OCI-LY7 (cell line): ENCODE results near the gene CARM1. TPM values are rescaled to one million over a fixed set of nuclear protein-coding genes. Genes with fewer than 3 reads are reported as not detected.

ENCODE experiments used
- BruUV-seq: library from RNA; stranded (reverse); fragments of 400-500 nt; replicated peaks from 2 replicates; lab custom pipeline; 2021; lab: Mats Ljungman, UMichigan
- CTCF ChIA-PET: fragments of 300-600 bp; sonication (Branson Sonifier 250); formaldehyde crosslinking; loops from one replicate; lab custom pipeline; 2022; ENCODE audit warnings: antibody characterized with exemption; ENCODE audit not compliant: unreplicated experiment; lab: Charles Lee
- POLR2A ChIA-PET: fragments of 300-600 bp; sonication (Branson Sonifier 250); formaldehyde crosslinking; loops from one replicate; lab custom pipeline; 2022; ENCODE audit warnings: antibody characterized with exemption; lab: Charles Lee
- DNase-seq: peaks from one replicate; pipeline ENCODE4 v3.0.0-alpha.2; 2015; ENCODE audit warnings: low spot score
- H2AFZ ChIP-seq: fragments of 200-600 bp; sonication (generic), shearing (Covaris generic); 2 replicates; pipeline ENCODE4 v1.6.1; 2014; ENCODE audit warnings: mild to moderate bottlenecking, antibody characterized with exemption, low read length, moderate library complexity
- H3K27ac ChIP-seq: fragments of 200-600 bp; sonication (generic); 2 replicates; pipeline ENCODE4 v1.5.1; 2014; ENCODE audit warnings: mixed run types, low read depth, mild to moderate bottlenecking, moderate library complexity, low read length, inconsistent platforms; ENCODE audit not compliant: poor library complexity, severe bottlenecking
- H3K36me3 ChIP-seq: fragments of 200-600 bp; sonication (generic); 2 replicates; pipeline ENCODE4 v1.6.1; 2014; ENCODE audit warnings: mild to moderate bottlenecking, antibody characterized with exemption, low read length, moderate library complexity, mixed read lengths; ENCODE audit not compliant: insufficient read depth
- H3K4me1 ChIP-seq: fragments of 200-600 bp; sonication (generic); 2 replicates; pipeline ENCODE4 v1.5.1; 2014; ENCODE audit warnings: mild to moderate bottlenecking, low read length; ENCODE audit not compliant: insufficient read depth, poor library complexity, severe bottlenecking
- H3K4me2 ChIP-seq: fragments of 200-600 bp; sonication (generic); 2 replicates; pipeline ENCODE4 v1.6.1; 2014; ENCODE audit warnings: mild to moderate bottlenecking, low read length
- H3K4me3 ChIP-seq: fragments of 200-600 bp; sonication (generic); 2 replicates; pipeline ENCODE4 v1.5.1; 2014; ENCODE audit warnings: mild to moderate bottlenecking, low read depth, low read length; ENCODE audit not compliant: poor library complexity, severe bottlenecking
- H3K79me2 ChIP-seq: fragments of 200-600 bp; sonication (generic); 2 replicates; pipeline ENCODE4 v1.6.1; 2016; ENCODE audit warnings: low read depth, mild to moderate bottlenecking, low read length, moderate library complexity, mixed read lengths; ENCODE audit not compliant: insufficient read depth
- H3K9me2 ChIP-seq: fragments of 200-600 bp; sonication (generic); 2 replicates; pipeline ENCODE4 v1.6.1; 2016; ENCODE audit warnings: mild to moderate bottlenecking, low read length, mixed read lengths; ENCODE audit not compliant: insufficient read depth
- H3K9me3 ChIP-seq: fragments of 200-600 bp; sonication (generic); 2 replicates; pipeline ENCODE4 v1.6.1; 2014; ENCODE audit warnings: mild to moderate bottlenecking, mixed run types, low read length, mixed read lengths
- H4K20me1 ChIP-seq: fragments of 200-600 bp; sonication (generic); 2 replicates; pipeline ENCODE4 v1.6.1; 2014; ENCODE audit warnings: mild to moderate bottlenecking, antibody characterized with exemption, low read length, moderate library complexity, mixed read lengths; ENCODE audit not compliant: insufficient read depth
- EZH2phosphoT487 ChIP-seq: fragments of 200-600 bp; sonication (generic); IDR thresholded peaks from 2 replicates; pipeline ENCODE4 v1.6.1; 2018; ENCODE audit warnings: low read depth, borderline replicate concordance, mild to moderate bottlenecking, mixed run types, antibody characterized with exemption, low read length, moderate library complexity, mixed read lengths
- intact Hi-C: fragments of 100-400 bp; cut with micrococcal nuclease; formaldehyde crosslinking; loops from one replicate; pipeline ENCODE4 v1.10.0; 2022; ENCODE audit not compliant: unreplicated experiment
- total RNA-seq, 2 experiments: library from RNA; depleted of rRNA in 1 of 2; stranded (reverse); fragments of >200 nt in 1 of 2; shearing (Covaris generic) in 1 of 2; gene quantifications; 2 replicates each; pipeline ENCODE4 v1.2.3, GENCODE V29; 2014 to 2022
- TF ChIP-seq, protein P1 (sequence below): fragments of 200-600 bp; sonication (generic); conservative IDR thresholded peaks from 2 replicates; pipeline ENCODE4 v1.5.1; 2014; ENCODE audit warnings: mild to moderate bottlenecking, antibody characterized with exemption, low read length, moderate library complexity, mixed read lengths

CARM1 gene
- total RNA-seq, 2 experiments from 2014 or later, result 41.2 to 107 TPM

DNA sequence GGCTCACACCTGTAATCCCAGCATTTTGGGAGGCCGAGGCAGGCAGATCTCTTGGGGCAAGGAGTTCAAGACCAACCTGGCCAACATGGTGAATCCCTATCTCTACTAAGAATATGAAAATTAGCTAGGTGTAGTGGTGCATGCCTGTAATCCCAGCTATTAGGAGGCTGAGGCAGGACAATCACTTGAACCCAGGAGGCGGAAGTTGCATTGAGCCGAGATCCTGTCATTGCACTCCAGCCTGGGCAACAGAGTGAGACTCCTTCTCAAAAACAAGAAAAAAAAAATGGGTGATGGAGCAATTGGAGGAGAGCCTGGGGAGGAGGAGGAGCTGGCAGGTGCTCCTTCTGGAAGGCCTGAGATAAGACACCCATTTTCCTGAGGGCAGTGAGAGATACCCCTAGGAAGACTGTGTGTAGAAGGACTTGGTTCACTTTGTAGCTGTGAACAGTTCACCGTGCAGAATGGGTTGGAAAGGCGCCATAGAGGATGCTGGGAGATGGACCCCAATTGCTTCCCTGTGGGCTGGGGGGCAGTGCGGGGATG lies 8.7 kb upstream of the CARM1 start:
- Histone ChIP-seq H3K4me3 (no peak overlapping the region), H3K9me2 (no peaks in the 10 kb centered on the region), H3K79me2 (no peaks in the 10 kb centered on the region), H3K4me2 (no peak overlapping the region), H2AFZ (no peak overlapping the region), H3K27ac (no peak overlapping the region), H3K4me1 (peaks cover 24% of the 10 kb centered on the region), H4K20me1 (no peaks in the 10 kb centered on the region), H3K36me3 (no peaks in the 10 kb centered on the region), H3K9me3 (no peaks in the 10 kb centered on the region)
- no TSS peak for BruUV-seq
- POLR2A ChIA-PET, result interaction anchor here (1.0 kb wide), 1 partner anchor 23 kb away, joined by 3 read pairs; no protein-coding TSS in a partner anchor
- TF ChIP-seq, protein P1, sequence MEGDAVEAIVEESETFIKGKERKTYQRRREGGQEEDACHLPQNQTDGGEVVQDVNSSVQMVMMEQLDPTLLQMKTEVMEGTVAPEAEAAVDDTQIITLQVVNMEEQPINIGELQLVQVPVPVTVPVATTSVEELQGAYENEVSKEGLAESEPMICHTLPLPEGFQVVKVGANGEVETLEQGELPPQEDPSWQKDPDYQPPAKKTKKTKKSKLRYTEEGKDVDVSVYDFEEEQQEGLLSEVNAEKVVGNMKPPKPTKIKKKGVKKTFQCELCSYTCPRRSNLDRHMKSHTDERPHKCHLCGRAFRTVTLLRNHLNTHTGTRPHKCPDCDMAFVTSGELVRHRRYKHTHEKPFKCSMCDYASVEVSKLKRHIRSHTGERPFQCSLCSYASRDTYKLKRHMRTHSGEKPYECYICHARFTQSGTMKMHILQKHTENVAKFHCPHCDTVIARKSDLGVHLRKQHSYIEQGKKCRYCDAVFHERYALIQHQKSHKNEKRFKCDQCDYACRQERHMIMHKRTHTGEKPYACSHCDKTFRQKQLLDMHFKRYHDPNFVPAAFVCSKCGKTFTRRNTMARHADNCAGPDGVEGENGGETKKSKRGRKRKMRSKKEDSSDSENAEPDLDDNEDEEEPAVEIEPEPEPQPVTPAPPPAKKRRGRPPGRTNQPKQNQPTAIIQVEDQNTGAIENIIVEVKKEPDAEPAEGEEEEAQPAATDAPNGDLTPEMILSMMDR, result no peak
- intact Hi-C loops, result no loop called here
- CTCF ChIA-PET, result interaction anchor here (0.8 to 1.3 kb wide), 2 partner anchors 145 to 161 kb away, joined by 3 to 4 read pairs; partner anchors contain the start of genes DNM2 and QTRT1
- DNase-seq, result no peak

DNA sequence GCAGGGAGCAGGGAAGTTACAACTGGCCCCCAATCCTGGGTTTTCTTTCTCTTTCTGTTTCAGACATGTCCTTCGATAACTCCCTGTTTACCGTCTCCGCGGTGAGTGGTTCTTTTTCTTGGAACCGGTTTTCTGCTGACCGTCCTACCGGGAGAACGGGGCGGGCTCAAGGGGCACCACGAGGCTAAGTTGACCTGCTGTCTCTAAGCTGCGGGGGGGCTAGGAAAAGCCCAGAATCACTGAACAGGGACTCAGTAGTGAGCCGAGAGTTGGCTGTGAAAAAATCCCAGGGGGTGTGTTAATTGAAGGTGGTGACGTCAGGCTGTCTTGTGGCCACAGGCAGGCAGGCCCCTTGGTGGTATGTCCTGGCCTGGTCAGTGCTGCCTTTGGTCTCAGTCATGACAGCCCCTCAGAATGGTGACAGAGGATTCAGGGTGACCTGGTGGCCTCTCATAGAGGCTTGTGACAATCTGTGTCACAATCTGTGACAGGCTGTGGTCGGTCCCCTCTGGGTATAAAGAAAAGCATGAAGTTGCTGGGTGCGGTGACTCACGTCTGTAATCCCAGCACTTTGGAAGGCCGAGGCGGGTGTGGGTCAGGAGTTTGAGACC lies 8.1 kb upstream of the CARM1 start:
- BruUV-seq, result no TSS peak
- Histone ChIP-seq H3K9me2 (no peaks in the 10 kb centered on the region), H3K4me2 (no peak overlapping the region), H3K4me1 (peaks cover 28% of the 10 kb centered on the region), H3K9me3 (no peaks in the 10 kb centered on the region), H3K4me3 (no peak overlapping the region), H3K36me3 (no peaks in the 10 kb centered on the region), H3K79me2 (no peaks in the 10 kb centered on the region), H2AFZ (peak overlapping the region; percentile 79; the same call in 1 of the 2 replicates), H3K27ac (no peak overlapping the region), H4K20me1 (no peaks in the 10 kb centered on the region)
- DNase-seq, result no peak
- intact Hi-C loops, result no loop called here
- POLR2A ChIA-PET, result interaction anchor here (1.0 kb wide), 1 partner anchor 23 kb away, joined by 3 read pairs; no protein-coding TSS in a partner anchor
- TF ChIP-seq EZH2phosphoT487, result no peak
- CTCF ChIA-PET, result interaction anchor here (1.3 kb wide), 1 partner anchor 162 kb away, joined by 3 read pairs; the partner anchor contains the start of gene QTRT1

DNA sequence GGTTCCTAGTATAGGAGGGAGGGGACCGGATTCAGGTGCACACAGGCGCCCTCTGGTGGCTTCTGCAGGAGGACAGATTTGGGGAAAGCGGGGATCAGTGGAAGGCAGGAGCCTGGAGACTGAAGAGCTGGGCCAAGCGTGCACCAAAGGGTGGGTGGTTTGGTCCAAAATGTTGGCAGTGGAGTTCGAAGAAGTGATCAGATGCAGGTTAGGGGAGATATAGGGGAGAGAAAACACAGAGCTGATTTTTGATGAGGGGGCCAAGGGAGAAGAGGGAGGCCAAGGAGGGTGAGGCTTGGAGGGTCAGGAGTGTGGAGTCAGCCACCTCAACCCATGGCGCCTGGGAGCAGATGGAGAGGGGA lies 6.8 kb upstream of the CARM1 start:
- Histone ChIP-seq H3K4me2 (peak overlapping the region; percentile 50), H2AFZ (peak overlapping the region; percentile 79; the same call in 1 of the 2 replicates), H3K9me3 (no peaks in the 10 kb centered on the region), H3K27ac (no peak overlapping the region), H3K4me3 (no peak overlapping the region), H3K79me2 (no peaks in the 10 kb centered on the region), H3K9me2 (no peaks in the 10 kb centered on the region), H3K4me1 (peaks cover 38% of the 10 kb centered on the region), H3K36me3 (no peaks in the 10 kb centered on the region), H4K20me1 (no peaks in the 10 kb centered on the region)
- intact Hi-C loops, result loop anchor here (1.0 to 2.0 kb wide), 2 partner anchors 28 to 147 kb away; partner anchors contain the start of gene TMED1
- BruUV-seq, result no TSS peak
- no peak for TF ChIP-seq EZH2phosphoT487
- TF ChIP-seq, protein P1, result peak; percentile 98
- DNase-seq, result peak; percentile 85
- POLR2A ChIA-PET, result interaction anchor here (0.5 to 1.2 kb wide), 4 partner anchors 10 to 565 kb away, joined by 3 to 6 read pairs (median 4); partner anchors contain the start of gene TMED1
- CTCF ChIA-PET, result interaction anchor here (0.6 to 1.3 kb wide), 6 partner anchors 8 to 147 kb away, joined by 3 to 7 read pairs (median 4); partner anchors contain the start of genes DNM2 and TMED1
